ES-I3 (cell line): ENCODE data around the gene AQP12B.
"Not testable (repeated sequence)": the region's sequence is repeated elsewhere in the genome, so short reads cannot be mapped to it uniquely, and the experiment has no call there.

Experiments used
- H3K36me3 ChIP-seq: 2 replicates; pipeline ENCODE4 v1.6.1; 2013; ENCODE audit warnings: mild to moderate bottlenecking, low read length, control low read depth, moderate library complexity; ENCODE audit not compliant: insufficient read depth
- H3K4me1 ChIP-seq: 2 replicates; pipeline ENCODE4 v1.6.1; 2013; ENCODE audit warnings: mild to moderate bottlenecking, control low read depth, low read length; ENCODE audit not compliant: insufficient read depth
- H3K9ac ChIP-seq: 2 replicates; pipeline ENCODE4 v1.6.1; 2013; ENCODE audit warnings: low read depth, mild to moderate bottlenecking, low read length, moderate library complexity
- H3K9me3 ChIP-seq: 2 replicates; pipeline ENCODE4 v1.6.1; 2013; ENCODE audit warnings: mild to moderate bottlenecking, low read length, moderate library complexity; ENCODE audit not compliant: control insufficient read depth, insufficient read depth

The AQP12B gene

GRCh38 chr2:240698852-240699561, 16.3 kb upstream of the AQP12B start:
- H3K36me3 ChIP-seq, H3K4me1 ChIP-seq, H3K9ac ChIP-seq, H3K9me3 ChIP-seq: not testable (repeated sequence)

DNA sequence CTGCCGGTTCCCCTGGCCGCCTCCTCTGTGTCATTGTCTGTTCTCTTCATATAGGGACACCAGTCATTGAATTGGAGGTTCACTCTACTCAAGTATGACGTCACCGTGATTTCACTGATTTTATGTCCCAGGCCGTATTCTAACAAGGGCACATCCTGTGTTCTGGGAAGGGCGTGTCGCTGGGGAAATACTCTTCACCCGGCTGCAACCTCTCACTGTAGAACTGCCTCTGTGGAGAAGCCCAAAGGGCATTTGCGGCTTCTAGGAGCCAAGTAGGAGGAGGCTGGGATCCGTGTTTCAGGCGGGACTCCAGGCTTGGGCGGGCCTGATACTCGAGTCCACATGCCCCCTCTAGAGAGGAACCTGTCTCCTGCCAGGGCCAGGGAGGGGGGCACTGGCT, 13.8 kb upstream of the AQP12B start:
- H3K9me3 ChIP-seq, H3K9ac ChIP-seq, H3K4me1 ChIP-seq, H3K36me3 ChIP-seq: not testable (repeated sequence)

- H3K36me3 ChIP-seq, H3K4me1 ChIP-seq, H3K9me3 ChIP-seq, H3K9ac ChIP-seq: not testable (repeated sequence)
Measured at GRCh38 chr2:240695593-240695992, 12.9 kb upstream of the AQP12B start.

DNA sequence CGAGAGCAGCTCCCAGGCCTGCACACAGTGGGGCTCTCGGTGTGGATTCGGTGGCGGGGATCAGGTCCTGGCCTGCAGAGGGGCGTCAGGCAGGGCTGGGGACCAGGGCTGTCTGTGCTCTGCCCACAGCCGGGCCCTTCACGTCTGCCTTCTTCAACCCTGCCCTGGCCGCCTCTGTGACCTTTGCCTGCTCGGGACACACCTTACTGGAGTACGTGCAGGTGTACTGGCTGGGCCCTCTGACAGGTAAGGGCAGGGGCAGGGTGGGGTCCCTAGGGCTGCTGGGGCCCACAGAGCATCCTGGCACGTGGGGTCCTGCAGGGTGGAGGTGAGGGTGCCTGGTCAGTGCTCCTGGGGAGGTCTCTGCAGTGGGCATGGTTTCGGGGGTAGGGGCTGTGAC, 11.6 kb upstream of the AQP12B start:
- not testable (repeated sequence) for H3K9me3 ChIP-seq, H3K4me1 ChIP-seq, H3K36me3 ChIP-seq, H3K9ac ChIP-seq

- H3K36me3 ChIP-seq, H3K4me1 ChIP-seq, H3K9me3 ChIP-seq, H3K9ac ChIP-seq: not testable (repeated sequence)
Measured at GRCh38 chr2:240692583-240693561, 10.2 kb upstream of the AQP12B start.

- H3K4me1 ChIP-seq, H3K9me3 ChIP-seq, H3K9ac ChIP-seq, H3K36me3 ChIP-seq: not testable (repeated sequence)
Measured at GRCh38 chr2:240691631-240692420, 9.1 kb upstream of the AQP12B start, which contains the start of gene AQP12A. AQP12A (plus strand) TSS chr2:240691866; CDS start chr2:240691914, 48 bp downstream.

DNA sequence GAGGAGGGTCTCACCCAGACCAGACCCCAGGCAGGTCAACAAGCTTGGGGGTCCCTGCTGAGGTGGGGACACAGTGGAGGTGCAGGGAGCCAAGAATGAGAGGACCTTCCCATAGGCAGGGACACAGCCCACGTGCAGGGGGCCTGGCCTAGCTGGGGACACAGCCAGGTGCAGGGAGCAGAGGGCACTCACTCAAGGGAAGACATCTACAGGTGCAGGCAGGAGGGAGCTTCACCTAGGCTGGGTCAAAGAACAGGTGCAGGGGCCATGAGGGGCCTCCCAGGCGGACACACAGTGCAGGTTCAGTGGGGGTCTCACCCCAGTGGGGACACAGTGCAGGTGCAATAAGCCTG, 8.4 kb upstream of the AQP12B start:
- not testable (repeated sequence) for H3K4me1 ChIP-seq, H3K36me3 ChIP-seq, H3K9me3 ChIP-seq, H3K9ac ChIP-seq

DNA sequence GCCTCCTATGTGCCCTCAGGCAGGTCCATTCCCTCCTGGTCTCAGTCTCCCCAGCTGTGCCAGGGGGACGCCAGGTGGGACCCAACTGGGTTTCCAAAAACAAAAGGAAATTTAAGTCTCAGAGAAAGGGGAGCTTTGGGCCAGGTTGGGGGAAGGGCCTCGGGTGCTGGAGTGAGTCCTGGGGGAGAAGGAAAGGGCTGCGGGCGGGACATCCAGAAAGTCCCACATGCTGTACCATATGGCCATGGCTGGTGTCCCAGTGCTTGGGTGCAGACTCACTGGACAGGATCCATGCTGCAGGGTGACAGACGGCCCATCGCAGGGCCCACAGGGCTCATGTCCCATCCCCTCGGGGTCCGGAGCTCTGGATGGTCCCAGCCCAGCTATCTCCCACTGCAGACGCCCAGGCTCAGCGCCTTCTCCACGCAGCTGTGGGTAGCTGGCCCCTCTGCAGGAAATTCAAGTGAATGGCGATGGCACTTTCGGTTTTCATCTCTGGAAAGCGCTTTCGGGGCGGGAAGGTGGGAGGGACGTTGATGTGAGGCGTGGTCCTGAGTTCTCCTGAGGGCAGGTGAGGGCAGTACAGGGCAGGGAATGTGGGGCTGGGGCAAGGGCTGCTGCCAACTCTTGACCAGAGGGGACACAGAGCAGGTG, 7.9 kb upstream of the AQP12B start:
- not testable (repeated sequence) for H3K4me1 ChIP-seq, H3K9ac ChIP-seq

GRCh38 chr2:240689975-240690374, 7.3 kb upstream of the AQP12B start:
- no peaks in the 10 kb centered on the region for H3K9me3 ChIP-seq
- no peaks in the 10 kb centered on the region for H3K4me1 ChIP-seq
- H3K9ac ChIP-seq = no peak overlapping the region
- H3K36me3 ChIP-seq = no peaks in the 10 kb centered on the region

More for the DNA sequence above, 7.9 kb upstream of the AQP12B start:
- not testable (repeated sequence) for H3K9me3 ChIP-seq, H3K36me3 ChIP-seq

DNA sequence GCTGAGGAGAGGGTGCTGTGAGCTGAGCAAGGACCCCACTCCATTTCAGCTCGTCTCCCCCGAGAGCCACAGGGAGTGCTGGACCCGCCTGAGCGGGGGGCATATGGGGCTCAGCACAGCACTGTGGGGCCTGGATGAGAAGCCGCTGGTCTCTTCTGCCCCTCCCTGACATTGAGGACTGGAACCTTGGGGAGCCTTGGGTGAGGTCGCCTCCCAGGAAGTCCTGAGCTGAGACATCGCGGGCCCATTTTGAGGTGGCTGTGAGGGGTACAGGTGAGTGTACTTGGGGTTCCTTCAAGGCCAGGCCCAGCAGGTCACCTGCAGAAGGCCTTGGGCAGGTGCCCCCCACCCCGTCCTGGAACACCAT, 5.9 kb upstream of the AQP12B start:
- no peaks in the 10 kb centered on the region for H3K4me1 ChIP-seq
- no peaks in the 10 kb centered on the region for H3K36me3 ChIP-seq
- H3K9ac ChIP-seq = no peak overlapping the region
- no peaks in the 10 kb centered on the region for H3K9me3 ChIP-seq

- Histone ChIP-seq H3K9ac (no peak overlapping the region), H3K4me1 (no peaks in the 10 kb centered on the region), H3K9me3 (no peaks in the 10 kb centered on the region), H3K36me3 (no peaks in the 10 kb centered on the region)
Measured at GRCh38 chr2:240687741-240688552, 5.3 kb upstream of the AQP12B start.

DNA sequence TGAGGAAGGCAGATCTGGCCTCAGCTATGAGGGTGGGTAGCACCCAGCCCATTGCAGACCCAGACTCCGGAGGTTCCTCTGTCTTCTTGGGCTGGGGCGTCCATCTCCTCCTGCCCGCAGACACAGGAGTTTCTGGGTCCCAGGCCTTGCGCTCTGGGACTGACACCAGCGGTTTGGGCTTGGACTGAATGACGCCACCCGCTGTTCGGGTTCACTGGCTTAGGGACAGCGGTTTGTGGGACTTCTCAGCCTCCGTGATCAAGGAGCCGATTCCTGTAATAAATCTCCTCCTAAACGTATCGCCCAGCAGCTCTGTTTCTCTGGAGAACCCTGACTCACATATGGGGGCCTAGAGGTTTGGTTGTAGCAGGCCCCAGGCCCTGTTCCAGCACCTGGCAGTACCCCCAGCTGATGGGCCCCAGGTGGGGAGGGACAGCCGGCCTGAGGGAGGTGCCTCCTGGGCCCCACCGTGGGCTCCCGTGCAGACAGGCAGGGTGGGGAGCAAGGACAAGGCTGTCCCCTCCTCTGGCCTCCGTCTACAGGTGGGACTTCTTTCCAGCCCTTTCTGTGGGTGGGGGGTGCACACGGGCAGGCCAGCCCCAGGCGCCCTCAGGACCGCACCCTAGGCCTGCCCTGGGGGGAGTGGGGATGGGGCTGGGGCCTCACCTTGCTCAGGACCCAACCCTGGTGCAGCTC, 4.5 kb upstream of the AQP12B start:
- no peak overlapping the region for H3K9ac ChIP-seq
- H3K36me3 ChIP-seq = no peaks in the 10 kb centered on the region
- no peaks in the 10 kb centered on the region for H3K9me3 ChIP-seq
- no peaks in the 10 kb centered on the region for H3K4me1 ChIP-seq

DNA sequence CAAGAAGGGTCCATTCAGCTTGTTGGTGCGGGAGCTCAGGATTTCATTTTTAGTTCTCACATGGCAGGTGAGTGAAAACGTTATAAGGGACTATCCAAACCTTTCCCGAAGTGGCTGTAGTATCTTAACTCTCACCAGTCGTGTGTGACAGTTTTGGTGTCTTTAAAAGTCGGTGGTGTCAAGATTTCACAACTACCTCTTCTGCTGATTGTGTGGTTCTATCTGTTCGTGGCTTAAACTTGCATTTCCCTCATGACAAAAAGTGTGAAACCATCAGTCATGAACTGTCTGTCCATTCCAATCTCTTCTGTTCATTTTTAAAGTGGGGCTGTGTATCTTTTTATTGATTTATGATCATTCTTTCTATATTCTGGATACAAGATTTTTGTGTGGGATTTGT, 3.8 kb upstream of the AQP12B start:
- H3K9me3 ChIP-seq = no peaks in the 10 kb centered on the region
- no peak overlapping the region for H3K9ac ChIP-seq
- H3K4me1 ChIP-seq = no peaks in the 10 kb centered on the region
- no peaks in the 10 kb centered on the region for H3K36me3 ChIP-seq
